AG10803 (cell line): ENCODE data around the gene ACAD11.

Experiments used
- DNase-seq: peaks from one replicate; pipeline ENCODE4 v3.0.0; 2010; ENCODE audit warnings: low read depth
- H3K4me3 ChIP-seq: 2 replicates; pipeline ENCODE4 v1.5.1; 2011; ENCODE audit warnings: mild to moderate bottlenecking, low read length, control low read depth
- TF ChIP-seq, protein P1 (sequence below): conservative IDR thresholded peaks from 2 replicates; pipeline ENCODE4 v1.5.1; 2011; ENCODE audit warnings: mild to moderate bottlenecking, low read length, control low read depth, inconsistent platforms

ACAD11 gene

GRCh38 chr3:132537297-132537696 is 122.3 kb downstream of the ACAD11 start:
- TF ChIP-seq, protein P1, sequence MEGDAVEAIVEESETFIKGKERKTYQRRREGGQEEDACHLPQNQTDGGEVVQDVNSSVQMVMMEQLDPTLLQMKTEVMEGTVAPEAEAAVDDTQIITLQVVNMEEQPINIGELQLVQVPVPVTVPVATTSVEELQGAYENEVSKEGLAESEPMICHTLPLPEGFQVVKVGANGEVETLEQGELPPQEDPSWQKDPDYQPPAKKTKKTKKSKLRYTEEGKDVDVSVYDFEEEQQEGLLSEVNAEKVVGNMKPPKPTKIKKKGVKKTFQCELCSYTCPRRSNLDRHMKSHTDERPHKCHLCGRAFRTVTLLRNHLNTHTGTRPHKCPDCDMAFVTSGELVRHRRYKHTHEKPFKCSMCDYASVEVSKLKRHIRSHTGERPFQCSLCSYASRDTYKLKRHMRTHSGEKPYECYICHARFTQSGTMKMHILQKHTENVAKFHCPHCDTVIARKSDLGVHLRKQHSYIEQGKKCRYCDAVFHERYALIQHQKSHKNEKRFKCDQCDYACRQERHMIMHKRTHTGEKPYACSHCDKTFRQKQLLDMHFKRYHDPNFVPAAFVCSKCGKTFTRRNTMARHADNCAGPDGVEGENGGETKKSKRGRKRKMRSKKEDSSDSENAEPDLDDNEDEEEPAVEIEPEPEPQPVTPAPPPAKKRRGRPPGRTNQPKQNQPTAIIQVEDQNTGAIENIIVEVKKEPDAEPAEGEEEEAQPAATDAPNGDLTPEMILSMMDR, result peak; percentile 21
- H3K4me3 ChIP-seq, result no peak overlapping the region
- DNase-seq, result no peak

- H3K4me3 ChIP-seq, result no peak overlapping the region
- no peak for DNase-seq
- TF ChIP-seq, protein P1, result peak; percentile 29; the same call in 1 of the 2 replicates
Measured at GRCh38 chr3:132536442-132537153, 123.0 kb downstream of the ACAD11 start.

- peak; percentile 90 for DNase-seq
- H3K4me3 ChIP-seq, result no peak overlapping the region
- TF ChIP-seq, protein P1, result peak; percentile 69
Measured at GRCh38 chr3:132535575-132536441, 123.8 kb downstream of the ACAD11 start.

- TF ChIP-seq, protein P1, result no peak
- DNase-seq, result no peak
- no peak overlapping the region for H3K4me3 ChIP-seq
Measured at GRCh38 chr3:132530624-132531023, 129.0 kb downstream of the ACAD11 start.

GRCh38 chr3:132522353-132522752 is 137.3 kb downstream of the ACAD11 start:
- DNase-seq, result no peak
- TF ChIP-seq, protein P1, result no peak
- H3K4me3 ChIP-seq, result no peak overlapping the region

DNA sequence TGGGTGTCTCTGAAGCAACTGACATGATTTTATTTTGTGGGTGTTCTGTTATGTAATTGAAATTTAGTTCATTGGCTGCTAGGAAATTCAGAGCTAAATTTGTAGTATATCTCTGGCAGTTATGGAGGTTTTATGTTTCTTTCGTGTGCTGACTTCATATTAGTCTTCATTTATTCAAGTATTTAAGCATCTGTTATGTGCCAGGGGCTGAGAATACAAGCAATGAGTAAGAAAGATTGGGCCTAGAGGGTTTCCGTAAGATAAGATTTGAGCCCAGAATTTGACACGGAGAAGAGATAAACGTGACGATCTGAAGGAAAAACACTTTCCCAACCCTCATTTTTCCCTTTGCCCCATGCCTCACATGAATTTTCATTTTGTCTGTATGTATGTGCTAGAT is 137.7 kb downstream of the ACAD11 start:
- TF ChIP-seq, protein P1, result no peak
- no peak for DNase-seq
- H3K4me3 ChIP-seq, result no peak overlapping the region
